Right lobe of liver (tissue), 4 donors: Measurements from ENCODE around the gene SOBP.

ENCODE experiments used
- CTCF ChIP-seq, 4 donors: fragments of 200-600 bp in 3 of 4; fragments of 450-650 bp in 1 of 4; IDR thresholded peaks; one replicate each; pipeline versions ENCODE4 v1.5.1 to v1.8.0; 2016 to 2022; ENCODE audit warnings: antibody characterized with exemption in 4 of 4, mild to moderate bottlenecking in 2 of 4
- POLR2A ChIP-seq: fragments of 450-650 bp; IDR thresholded peaks from one replicate; pipeline ENCODE4 v1.6.1; 2017; ENCODE audit warnings: antibody characterized with exemption, mild to moderate bottlenecking
- donor health status: DM: no; HTN: no; CAD: no.
- donor health status: DM: no; HTN: no; CAD: no.
- donor health status: DM: no; HTN: yes; CAD: no.

- no peak for TF ChIP-seq CTCF (IDR thresholded peaks at IDR 0.05)
- no peak for TF ChIP-seq POLR2A
Observed at GRCh38 chr6:107493158-107494057, 3.5 kb downstream of the SOBP start.
